Measurements from ENCODE around the gene DGKB.

- no peak for TF ChIP-seq POLR2A (IDR thresholded peaks at IDR 0.05)
- no peak for TF ChIP-seq EP300 (IDR thresholded peaks at IDR 0.05)
- TF ChIP-seq CTCF (IDR thresholded peaks at IDR 0.05): no peak
These were observed 768.8 kb downstream of the DGKB start for GRCh38 chr7:14133752-14134151.

All from ovary (tissue), 3 donors.